Measurements from ENCODE around the gene WNT9A. TPM values are rescaled to one million over a fixed set of nuclear protein-coding genes. Genes with fewer than 3 reads are reported as not detected.

WNT9A gene
- total and polyA plus RNA-seq, 2 experiments from 2014 or later: 1.5 to 2.8 TPM

DNA sequence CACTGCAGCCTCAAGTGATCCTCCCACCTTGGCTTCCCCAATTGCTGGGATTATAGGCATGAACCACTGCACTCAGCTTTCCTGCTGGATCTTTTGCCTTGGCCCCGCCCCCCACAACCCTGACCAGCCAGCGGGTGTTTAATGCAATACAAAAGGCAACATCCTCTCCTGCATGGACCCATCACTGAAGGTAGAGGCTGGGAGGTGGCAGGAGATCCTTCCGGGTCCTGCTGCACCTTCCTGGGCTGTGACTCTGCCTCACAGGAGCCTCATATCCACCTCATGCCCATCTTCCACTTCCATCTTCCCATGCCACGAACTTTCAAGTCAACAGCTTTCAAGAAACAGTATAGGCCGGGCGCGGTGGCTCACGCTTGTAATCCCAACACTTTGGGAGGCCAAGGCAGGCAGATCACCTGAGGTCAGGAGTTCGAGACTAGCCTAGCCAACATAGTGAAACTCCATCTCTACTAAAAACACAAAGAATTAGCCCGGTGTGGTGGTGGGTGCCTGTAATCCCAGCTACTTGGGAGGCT lies 11.7 kb upstream of the WNT9A start:
- Histone ChIP-seq H3K27me3 (peaks cover 6% of the 10 kb centered on the region), H3K79me2 (no peaks in the 10 kb centered on the region), H3K36me3 (replicated peaks; ENCODE audit: insufficient read depth, low read depth) (no peaks in the 10 kb centered on the region), H3K9me2 (replicated peaks; ENCODE audit: insufficient read depth) (no peaks in the 10 kb centered on the region), H2AFZ (no peak overlapping the region), H4K20me1 (ENCODE audit: insufficient read depth, poor library complexity, severe bottlenecking) (no peaks in the 10 kb centered on the region), H3K4me3 (no peak overlapping the region), H3K4me1 (ENCODE audit: insufficient read depth) (peaks cover 6% of the 10 kb centered on the region), H3K9me3 (ENCODE audit: low read depth) (no peaks in the 10 kb centered on the region), H3K4me2 (no peak overlapping the region), H3K27ac (no peak overlapping the region)
- WGBS (ENCODE audit: low lambda C conversion rate, missing lambda C conversion rate): 92% methylated on average over 10 of the region's 10 CpGs
- DNase-seq (ENCODE audit: low spot score): no peak
- TF ChIP-seq EZH2phosphoT487 (IDR thresholded peaks at IDR 0.05; ENCODE audit: low read depth, severe bottlenecking, unreplicated experiment) (no peak), EZH2 (IDR thresholded peaks at IDR 0.05; ENCODE audit: borderline replicate concordance) (no peak)
- TF ChIP-seq, protein P1, sequence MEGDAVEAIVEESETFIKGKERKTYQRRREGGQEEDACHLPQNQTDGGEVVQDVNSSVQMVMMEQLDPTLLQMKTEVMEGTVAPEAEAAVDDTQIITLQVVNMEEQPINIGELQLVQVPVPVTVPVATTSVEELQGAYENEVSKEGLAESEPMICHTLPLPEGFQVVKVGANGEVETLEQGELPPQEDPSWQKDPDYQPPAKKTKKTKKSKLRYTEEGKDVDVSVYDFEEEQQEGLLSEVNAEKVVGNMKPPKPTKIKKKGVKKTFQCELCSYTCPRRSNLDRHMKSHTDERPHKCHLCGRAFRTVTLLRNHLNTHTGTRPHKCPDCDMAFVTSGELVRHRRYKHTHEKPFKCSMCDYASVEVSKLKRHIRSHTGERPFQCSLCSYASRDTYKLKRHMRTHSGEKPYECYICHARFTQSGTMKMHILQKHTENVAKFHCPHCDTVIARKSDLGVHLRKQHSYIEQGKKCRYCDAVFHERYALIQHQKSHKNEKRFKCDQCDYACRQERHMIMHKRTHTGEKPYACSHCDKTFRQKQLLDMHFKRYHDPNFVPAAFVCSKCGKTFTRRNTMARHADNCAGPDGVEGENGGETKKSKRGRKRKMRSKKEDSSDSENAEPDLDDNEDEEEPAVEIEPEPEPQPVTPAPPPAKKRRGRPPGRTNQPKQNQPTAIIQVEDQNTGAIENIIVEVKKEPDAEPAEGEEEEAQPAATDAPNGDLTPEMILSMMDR (IDR thresholded peaks at IDR 0.05; ENCODE audit: poor library complexity): no peak

GRCh38 chr1:227958617-227959324 lies 11.0 kb upstream of the WNT9A start:
- Histone ChIP-seq H2AFZ (no peak overlapping the region), H3K9me3 (ENCODE audit: low read depth) (no peaks in the 10 kb centered on the region), H3K4me3 (no peak overlapping the region), H3K4me2 (no peak overlapping the region), H3K4me1 (ENCODE audit: insufficient read depth) (peaks cover 11% of the 10 kb centered on the region), H4K20me1 (ENCODE audit: insufficient read depth, poor library complexity, severe bottlenecking) (no peaks in the 10 kb centered on the region), H3K9me2 (replicated peaks; ENCODE audit: insufficient read depth) (no peaks in the 10 kb centered on the region), H3K79me2 (no peaks in the 10 kb centered on the region), H3K36me3 (replicated peaks; ENCODE audit: insufficient read depth, low read depth) (no peaks in the 10 kb centered on the region), H3K27ac (no peak overlapping the region), H3K27me3 (peaks cover 6% of the 10 kb centered on the region)
- TF ChIP-seq, protein P1 (IDR thresholded peaks at IDR 0.05; ENCODE audit: poor library complexity): no peak
- no peak for TF ChIP-seq EZH2phosphoT487 (IDR thresholded peaks at IDR 0.05; ENCODE audit: low read depth, severe bottlenecking, unreplicated experiment)
- TF ChIP-seq EZH2 (IDR thresholded peaks at IDR 0.05; ENCODE audit: borderline replicate concordance): no peak
- no peak for DNase-seq (ENCODE audit: low spot score)
- WGBS (ENCODE audit: low lambda C conversion rate, missing lambda C conversion rate): 71% methylated on average over 2 of the region's 2 CpGs

- Histone ChIP-seq H3K4me2 (no peak overlapping the region), H3K4me1 (ENCODE audit: insufficient read depth) (peaks cover 12% of the 10 kb centered on the region), H3K27ac (no peak overlapping the region), H4K20me1 (ENCODE audit: insufficient read depth, poor library complexity, severe bottlenecking) (no peaks in the 10 kb centered on the region), H3K27me3 (peaks cover 6% of the 10 kb centered on the region), H3K36me3 (replicated peaks; ENCODE audit: insufficient read depth, low read depth) (no peaks in the 10 kb centered on the region), H3K4me3 (no peak overlapping the region), H2AFZ (no peak overlapping the region), H3K9me2 (replicated peaks; ENCODE audit: insufficient read depth) (no peaks in the 10 kb centered on the region), H3K79me2 (no peaks in the 10 kb centered on the region), H3K9me3 (ENCODE audit: low read depth) (no peaks in the 10 kb centered on the region)
- no peak for DNase-seq (ENCODE audit: low spot score)
- TF ChIP-seq EZH2 (IDR thresholded peaks at IDR 0.05; ENCODE audit: borderline replicate concordance) (no peak), EZH2phosphoT487 (IDR thresholded peaks at IDR 0.05; ENCODE audit: low read depth, severe bottlenecking, unreplicated experiment) (no peak)
- TF ChIP-seq, protein P1 (IDR thresholded peaks at IDR 0.05; ENCODE audit: poor library complexity): no peak
Measured at GRCh38 chr1:227955808-227956207, 8.1 kb upstream of the WNT9A start.
